B cell (primary cell): ENCODE data around the gene FMR1NB. TPM values are rescaled to one million over a fixed set of nuclear protein-coding genes. Genes with fewer than 3 reads are reported as not detected.

Experiments used
- ATAC-seq: fragments of 200-7000 bp; cut with Tn5 transposase; one replicate; pipeline ENCODE4 v1.10.0; 2021; ENCODE audit warnings: low read depth, mild to moderate bottlenecking, moderate number of reproducible peaks, moderate library complexity
- CTCF ChIA-PET: fragments of 350-600 bp; sonication (Branson Sonifier 250); formaldehyde crosslinking; loops from one replicate; lab custom pipeline; 2021; ENCODE audit warnings: antibody characterized with exemption, inconsistent platforms; lab: Charles Lee
- POLR2A ChIA-PET: fragments of 350-600 bp; sonication (Branson Sonifier 250); formaldehyde crosslinking; loops from one replicate; lab custom pipeline; 2021; ENCODE audit warnings: antibody characterized with exemption; lab: Charles Lee
- DNase-seq: peaks from one replicate; pipeline ENCODE4 v3.0.0; 2013
- H2AFZ ChIP-seq: 2 replicates; pipeline ENCODE4 v1.6.1; 2012; ENCODE audit warnings: mild to moderate bottlenecking, low read depth, low read length; ENCODE audit not compliant: insufficient read depth, poor library complexity, severe bottlenecking
- H3K27ac ChIP-seq, 2 donors: 1 replicate in 1 of 2; 2 replicates in 1 of 2; pipeline ENCODE4 v1.5.1; 2012 to 2013; ENCODE audit warnings: low read length in 2 of 2, mild to moderate bottlenecking in 2 of 2, moderate library complexity in 1 of 2
- H3K27me3 ChIP-seq, 4 experiments: fragments of 200-600 bp in 1 of 4; sonication (generic) in 1 of 4; replicated peaks in 1 of 4; 1 replicate in 2 of 4; 2 replicates in 2 of 4; pipeline versions ENCODE4 v1.6.1 to v1.7.0; 2013 to 2016; ENCODE audit warnings: low read length in 3 of 4, mild to moderate bottlenecking in 2 of 4, mixed read lengths in 1 of 4, moderate library complexity in 1 of 4; ENCODE audit not compliant: insufficient read depth in 4 of 4, control insufficient read depth in 3 of 4; ENCODE audit errors: control extremely low read depth in 1 of 4
- H3K36me3 ChIP-seq, 2 experiments: replicated peaks in 1 of 2; 1 replicate in 1 of 2; 2 replicates in 1 of 2; pipeline versions ENCODE4 v1.6.1 to v1.7.1; 2013; ENCODE audit warnings: low read length in 1 of 2; ENCODE audit not compliant: insufficient read depth in 2 of 2, control insufficient read depth in 1 of 2; ENCODE audit errors: control extremely low read depth in 1 of 2, extremely low read depth in 1 of 2
- H3K4me1 ChIP-seq, 2 donors: fragments of 200-600 bp in 1 of 2; sonication (generic) in 1 of 2; 1 replicate in 1 of 2; 2 replicates in 1 of 2; pipeline versions ENCODE4 v1.5.1 to v1.6.1; 2013 to 2017; ENCODE audit warnings: low read length in 2 of 2; ENCODE audit not compliant: control insufficient read depth in 2 of 2, insufficient read depth in 2 of 2
- H3K4me2 ChIP-seq: replicated peaks from 2 replicates; pipeline ENCODE3; 2012; ENCODE audit warnings: mild to moderate bottlenecking, low read depth, low read length; ENCODE audit not compliant: poor library complexity, severe bottlenecking
- H3K4me3 ChIP-seq, 5 experiments: fragments of 200-600 bp in 1 of 5; sonication (generic) in 1 of 5; 1 replicate in 3 of 5; 2 replicates in 2 of 5; pipeline versions ENCODE4 v1.5.1 to v1.7.0; 2011 to 2016; ENCODE audit warnings: low read length in 4 of 5, mild to moderate bottlenecking in 4 of 5, low read depth in 2 of 5, control low read depth in 1 of 5, moderate library complexity in 1 of 5; ENCODE audit not compliant: insufficient read depth in 1 of 5; ENCODE audit errors: control extremely low read depth in 1 of 5, extremely low read depth in 1 of 5
- H3K79me2 ChIP-seq: fragments of 200-600 bp; sonication (generic); one replicate; pipeline ENCODE4 v1.6.0; 2016; ENCODE audit warnings: low read length; ENCODE audit not compliant: control insufficient read depth, insufficient read depth
- H3K9ac ChIP-seq: fragments of 200-600 bp; sonication (generic); 2 replicates; pipeline ENCODE4 v1.6.1; 2017; ENCODE audit warnings: mild to moderate bottlenecking, low read length, moderate library complexity
- H3K9me3 ChIP-seq, 3 donors: one replicate each; pipeline versions ENCODE4 v1.6.1 to v1.7.1; 2013; ENCODE audit warnings: low read length in 2 of 3; ENCODE audit not compliant: control insufficient read depth in 2 of 3, insufficient read depth in 1 of 3; ENCODE audit errors: control extremely low read depth in 1 of 3
- H4K20me1 ChIP-seq: 2 replicates; pipeline ENCODE4 v1.6.0; 2012; ENCODE audit warnings: mild to moderate bottlenecking, low read length; ENCODE audit not compliant: insufficient read depth, control insufficient read depth, poor library complexity, severe bottlenecking
- H3K27ac Mint-ChIP-seq: one replicate; pipeline ENCODE4 v1.8.0; 2021; ENCODE audit warnings: mixed read lengths
- H3K27me3 Mint-ChIP-seq: one replicate; pipeline ENCODE4 v1.8.0; 2021; ENCODE audit warnings: mixed read lengths
- H3K4me1 Mint-ChIP-seq: one replicate; pipeline ENCODE4 v1.8.0; 2021; ENCODE audit warnings: mixed read lengths
- H3K4me3 Mint-ChIP-seq: one replicate; pipeline ENCODE4 v1.8.0; 2021; ENCODE audit warnings: mixed read lengths
- H3K9me3 Mint-ChIP-seq: one replicate; pipeline ENCODE4 v1.8.0; 2022; ENCODE audit warnings: mixed read lengths; ENCODE audit not compliant: insufficient read depth
- CTCF ChIP-seq: fragments of 200-600 bp; IDR thresholded peaks from one replicate; pipeline ENCODE4 v1.8.0; 2022; ENCODE audit warnings: antibody characterized with exemption, mild to moderate bottlenecking
- EZH2 ChIP-seq: IDR thresholded peaks from 2 replicates; pipeline ENCODE4 v1.6.1; 2012; ENCODE audit warnings: borderline replicate concordance, low read depth, mild to moderate bottlenecking, moderate library complexity, low read length; ENCODE audit not compliant: insufficient read depth, poor library complexity, severe bottlenecking
- WGBS: methylation state at CpG from one replicate; pipeline ENCODE4 v1.1.5; 2013; ENCODE audit warnings: missing lambda C conversion rate; ENCODE audit not compliant: insufficient coverage; 5-methylcytosine and 5-hydroxymethylcytosine counted together
- intact Hi-C: fragments of 100-400 bp; cut with micrococcal nuclease; formaldehyde crosslinking; loops from one replicate; pipeline ENCODE4 v1.10.0; 2022
- polyA plus RNA-seq: library from polyadenylated mRNA; depleted of rRNA; stranded (reverse); fragments of >200 nt; gene quantifications from 2 replicates; pipeline ENCODE4 v1.2.3, GENCODE V29; 2012
- total RNA-seq, 2 donors: library from RNA; stranded (reverse); fragments of 120-200 nt in 1 of 2; gene quantifications; 1 replicate in 1 of 2; 2 replicates in 1 of 2; pipeline versions ENCODE4 v1.2.3 to v1.2.4, GENCODE V29; 2013 to 2022

The FMR1NB gene
- total and polyA plus RNA-seq, 2 donors (not counting 1 experiment from before 2014, with no cell fraction given) = not detected

DNA sequence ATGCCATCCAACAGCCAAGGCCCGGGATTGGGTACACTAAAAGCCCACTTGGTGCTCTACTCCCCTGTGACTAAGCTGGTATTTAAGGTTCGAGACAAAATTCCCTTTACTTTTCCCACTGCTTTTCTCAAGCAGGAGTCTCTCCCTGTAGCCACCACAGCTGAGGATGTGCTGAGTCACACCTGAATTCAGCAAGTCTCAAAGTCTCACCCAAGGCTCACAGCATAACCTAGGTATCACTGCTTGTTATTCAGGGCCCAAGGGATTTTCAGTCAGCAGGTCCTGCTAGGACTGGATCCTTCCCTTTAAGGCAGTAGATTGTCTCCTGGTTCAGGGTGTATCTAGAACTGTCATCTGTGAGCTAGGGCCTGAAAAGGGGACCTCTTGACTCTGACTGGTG is 39.2 kb downstream of the FMR1NB start:
- H3K4me1 ChIP-seq = peaks cover 8 to 12% of the 10 kb centered on the region in 2 donors
- Mint-ChIP-seq H3K27me3 (peaks cover 4% of the 10 kb centered on the region), H3K9me3 (peaks cover 9% of the 10 kb centered on the region), H3K4me3 (no peak overlapping the region), H3K4me1 (peaks cover 18% of the 10 kb centered on the region), H3K27ac (no peak overlapping the region)
- H3K79me2 ChIP-seq = no peaks in the 10 kb centered on the region
- ATAC-seq (no peak), DNase-seq (no peak)
- POLR2A ChIA-PET = no interaction called here
- no peaks in the 10 kb centered on the region for H3K27me3 ChIP-seq
- no peak overlapping the region for H3K4me2 ChIP-seq
- TF ChIP-seq CTCF (no peak), EZH2 (no peak)
- H4K20me1 ChIP-seq = no peaks in the 10 kb centered on the region
- no peak overlapping the region for H3K9ac ChIP-seq
- H3K36me3 ChIP-seq = no peaks in the 10 kb centered on the region
- no peaks in the 10 kb centered on the region for H3K9me3 ChIP-seq
- CTCF ChIA-PET = interaction anchor here (0.6 kb wide), 1 partner anchor 21 kb away, joined by 3 read pairs; no protein-coding TSS in a partner anchor
- intact Hi-C loops = loop anchor here (10.0 kb wide), 1 partner anchor 106 kb away; the partner anchor contains the start of gene FMR1
- 80% methylated on average over 1 of the region's 2 CpGs for WGBS
- no peak overlapping the region for H3K4me3 ChIP-seq
- H2AFZ ChIP-seq = no peak overlapping the region
- H3K27ac ChIP-seq = no peak overlapping the region

GRCh38 chrX:148024425-148025148 is 43.5 kb downstream of the FMR1NB start:
- Mint-ChIP-seq H3K9me3 (no peaks in the 10 kb centered on the region), H3K27me3 (no peaks in the 10 kb centered on the region), H3K27ac (peak overlapping the region; percentile 66), H3K4me3 (peak overlapping the region; percentile 29), H3K4me1 (peaks cover 19% of the 10 kb centered on the region)
- CTCF ChIA-PET = no interaction called here
- POLR2A ChIA-PET = no interaction called here
- Histone ChIP-seq H3K27me3 (no peaks in the 10 kb centered on the region), H3K4me3 (peak overlapping the region in 1 of 5 experiments; percentile 7), H4K20me1 (no peaks in the 10 kb centered on the region), H2AFZ (peak overlapping the region; percentile 35), H3K4me2 (peak overlapping the region; percentile 34), H3K9ac (no peak overlapping the region), H3K4me1 (peaks cover 8 to 14% of the 10 kb centered on the region in 2 donors), H3K36me3 (no peaks in the 10 kb centered on the region), H3K79me2 (no peaks in the 10 kb centered on the region), H3K9me3 (no peaks in the 10 kb centered on the region), H3K27ac (peak overlapping the region; percentile 58 to 65)
- DNase-seq (peak; percentile 62), ATAC-seq (peak; percentile 92)
- intact Hi-C loops = loop anchor here (10.0 kb wide), 1 partner anchor 110 kb away; the partner anchor contains the start of gene FMR1
- WGBS = no CpG with 5 or more reads among the region's 8 CpGs
- TF ChIP-seq EZH2 (no peak), CTCF (no peak)
